Activated CD4-positive, alpha-beta memory T cell treated with anti-CD3 and anti-CD28 coated beads for 36 hours (primary cell): Measurements from ENCODE around the gene HYAL3. TPM values are rescaled to one million over a fixed set of nuclear protein-coding genes. Genes with fewer than 3 reads are reported as not detected.
"Not testable (repeated sequence)": the region's sequence is repeated elsewhere in the genome, so short reads cannot be mapped to it uniquely, and the experiment has no call there.

Experiments used
- CTCF ChIA-PET: fragments of 350-600 bp; sonication (Branson Sonifier 250); formaldehyde crosslinking; loops from one replicate; lab custom pipeline; 2021; ENCODE audit warnings: antibody characterized with exemption, inconsistent platforms; lab: Charles Lee
- POLR2A ChIA-PET: fragments of 350-600 bp; sonication (Branson Sonifier 250); formaldehyde crosslinking; loops from one replicate; lab custom pipeline; 2021; ENCODE audit warnings: antibody characterized with exemption; lab: Charles Lee
- DNase-seq: peaks from one replicate; pipeline ENCODE4 v3.0.0-alpha.2; 2020
- H3K27ac Mint-ChIP-seq: one replicate; pipeline ENCODE4 v1.8.0; 2021; ENCODE audit warnings: mixed read lengths
- H3K27me3 Mint-ChIP-seq: one replicate; pipeline ENCODE4 v1.8.0; 2021; ENCODE audit warnings: mixed read lengths
- H3K36me3 Mint-ChIP-seq: one replicate; pipeline ENCODE4 v1.8.0; 2021; ENCODE audit warnings: mixed read lengths
- H3K4me1 Mint-ChIP-seq: one replicate; pipeline ENCODE4 v1.8.0; 2021; ENCODE audit warnings: low read depth, mixed read lengths
- H3K4me3 Mint-ChIP-seq: one replicate; pipeline ENCODE4 v1.8.0; 2021; ENCODE audit warnings: mild to moderate bottlenecking, mixed read lengths
- H3K9me3 Mint-ChIP-seq: one replicate; pipeline ENCODE4 v1.8.0; 2021; ENCODE audit warnings: mixed read lengths
- intact Hi-C: fragments of 100-400 bp; cut with micrococcal nuclease; formaldehyde crosslinking; loops from one replicate; pipeline ENCODE4 v1.15.1; 2023
- total RNA-seq, 2 experiments: library from RNA; stranded (reverse); gene quantifications; one replicate each; pipeline ENCODE4 v1.2.3, GENCODE V29; 2021

HYAL3 gene
- total RNA-seq, 2 experiments from 2014 or later: 2.5 to 4.0 TPM

DNA sequence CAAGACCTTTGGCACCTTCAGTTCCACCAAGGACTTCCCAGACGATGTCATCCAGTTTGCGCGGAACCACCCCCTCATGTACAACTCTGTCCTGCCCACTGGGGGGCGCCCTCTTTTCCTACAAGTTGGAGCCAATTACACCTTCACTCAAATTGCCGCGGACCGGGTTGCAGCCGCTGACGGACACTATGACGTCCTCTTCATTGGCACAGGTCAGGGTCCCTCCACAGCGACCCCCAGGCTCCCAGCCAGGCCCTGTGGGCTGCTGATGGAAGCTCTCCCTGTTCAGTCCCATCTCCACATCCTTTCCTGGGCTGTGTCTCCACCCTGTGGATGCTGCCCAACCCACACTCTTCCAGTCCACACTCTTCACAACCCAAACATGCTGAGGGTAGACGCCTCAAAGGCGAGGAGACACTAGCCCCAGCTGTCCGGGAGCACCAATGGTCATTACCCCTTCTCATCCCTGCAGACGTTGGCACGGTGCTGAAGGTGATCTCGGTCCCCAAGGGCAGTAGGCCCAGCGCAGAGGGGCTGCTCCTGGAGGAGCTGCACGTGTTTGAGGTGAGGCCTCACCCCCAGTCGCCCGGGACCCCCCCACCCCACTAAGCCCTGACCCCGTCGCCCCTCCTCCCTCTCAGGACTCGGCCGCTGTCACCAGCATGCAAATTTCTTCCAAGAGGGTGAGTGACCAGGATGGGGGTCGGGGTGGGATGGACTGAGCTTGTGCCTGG, 24.7 kb downstream of the HYAL3 start:
- no peaks in the 10 kb centered on the region for H3K36me3 Mint-ChIP-seq
- H3K27me3 Mint-ChIP-seq: peaks cover 27% of the 10 kb centered on the region
- CTCF ChIA-PET: interaction anchor here (0.6 to 5.0 kb wide), 18 partner anchors 9 to 154 kb away, joined by 3 to 45 read pairs (median 4); partner anchors contain the start of genes GNAI2, GNAT1, HYAL3 and NAA80
- intact Hi-C loops: loop anchor here (1.0 to 5.0 kb wide), 5 partner anchors 14 to 152 kb away; partner anchors contain the start of genes HYAL3, IFRD2 and NAA80
- peak; percentile 88 for DNase-seq
- H3K4me3 Mint-ChIP-seq: peak overlapping the region; percentile 44
- no peaks in the 10 kb centered on the region for H3K9me3 Mint-ChIP-seq
- H3K4me1 Mint-ChIP-seq: peaks cover 32% of the 10 kb centered on the region
- POLR2A ChIA-PET: no interaction called here
- no peak overlapping the region for H3K27ac Mint-ChIP-seq

DNA sequence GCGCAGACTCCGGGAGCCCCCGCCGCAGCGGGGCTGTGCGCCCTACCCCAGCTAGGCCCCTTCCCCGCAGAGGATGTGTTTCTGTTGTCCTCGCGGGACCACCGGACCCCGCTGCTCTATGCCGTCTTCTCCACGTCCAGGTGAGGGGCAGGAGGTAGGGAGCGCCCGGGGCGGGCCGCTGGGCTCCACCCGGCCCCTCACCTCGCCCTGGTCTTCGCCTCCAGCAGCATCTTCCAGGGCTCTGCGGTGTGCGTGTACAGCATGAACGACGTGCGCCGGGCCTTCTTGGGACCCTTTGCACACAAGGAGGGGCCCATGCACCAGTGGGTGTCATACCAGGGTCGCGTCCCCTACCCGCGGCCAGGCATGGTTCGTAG, 25.5 kb downstream of the HYAL3 start:
- POLR2A ChIA-PET: no interaction called here
- H3K36me3 Mint-ChIP-seq: no peaks in the 10 kb centered on the region
- no peaks in the 10 kb centered on the region for H3K9me3 Mint-ChIP-seq
- no peak overlapping the region for H3K27ac Mint-ChIP-seq
- CTCF ChIA-PET: interaction anchor here (1.2 to 5.0 kb wide), 3 partner anchors 38 to 79 kb away, joined by 4 to 45 read pairs (median 10); partner anchors contain the start of gene GNAI2
- no peak for DNase-seq
- no peak overlapping the region for H3K4me3 Mint-ChIP-seq
- H3K27me3 Mint-ChIP-seq: peaks cover 27% of the 10 kb centered on the region
- intact Hi-C loops: loop anchor here (1.0 to 5.0 kb wide), 8 partner anchors 13 to 151 kb away; partner anchors contain the start of genes HYAL3, IFRD2 and NAA80
- peaks cover 32% of the 10 kb centered on the region for H3K4me1 Mint-ChIP-seq

DNA sequence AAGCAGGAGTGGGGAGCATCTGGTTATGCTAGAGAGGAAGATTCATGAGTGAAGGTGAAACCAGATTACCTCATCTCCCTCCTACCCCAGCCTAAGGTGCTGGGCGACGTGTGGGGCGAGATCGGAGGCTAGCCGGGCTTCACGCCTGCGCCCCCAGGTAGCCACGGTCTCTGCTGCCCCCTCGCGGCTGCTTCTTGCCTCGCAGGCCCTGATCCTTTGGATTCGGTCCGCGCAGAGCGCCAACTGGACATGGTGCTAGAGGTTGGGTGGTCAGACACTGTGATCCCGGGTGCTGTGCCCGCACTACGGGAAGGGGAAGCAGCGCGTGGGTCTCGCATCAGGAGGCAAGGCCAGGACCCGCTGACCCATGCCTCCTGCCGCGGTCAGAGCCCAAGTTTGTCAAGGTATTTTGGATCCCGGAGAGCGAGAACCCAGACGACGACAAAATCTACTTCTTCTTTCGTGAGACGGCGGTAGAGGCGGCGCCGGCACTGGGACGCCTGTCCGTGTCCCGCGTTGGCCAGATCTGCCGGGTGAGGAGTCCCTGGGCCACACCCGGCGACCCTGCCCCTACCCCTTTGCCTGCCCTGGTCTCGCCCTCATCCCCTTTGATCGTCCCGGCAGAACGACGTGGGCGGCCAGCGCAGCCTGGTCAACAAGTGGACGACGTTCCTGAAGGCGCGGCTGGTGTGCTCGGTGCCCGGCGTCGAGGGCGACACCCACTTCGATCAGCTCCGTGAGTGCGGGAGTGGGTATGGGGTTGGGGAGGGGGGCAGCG, 26.1 kb downstream of the HYAL3 start:
- no peaks in the 10 kb centered on the region for H3K9me3 Mint-ChIP-seq
- DNase-seq: peak; percentile 94
- H3K4me3 Mint-ChIP-seq: peak overlapping the region; percentile 38
- intact Hi-C loops: loop anchor here (1.0 to 5.0 kb wide), 4 partner anchors 27 to 151 kb away; no protein-coding TSS in a partner anchor
- H3K4me1 Mint-ChIP-seq: peaks cover 32% of the 10 kb centered on the region
- H3K27ac Mint-ChIP-seq: no peak overlapping the region
- peaks cover 27% of the 10 kb centered on the region for H3K27me3 Mint-ChIP-seq
- POLR2A ChIA-PET: no interaction called here
- H3K36me3 Mint-ChIP-seq: no peaks in the 10 kb centered on the region
- CTCF ChIA-PET: interaction anchor here (0.7 to 5.0 kb wide), 6 partner anchors 38 to 86 kb away, joined by 3 to 45 read pairs (median 8); partner anchors contain the start of genes GNAI2 and GNAT1

DNA sequence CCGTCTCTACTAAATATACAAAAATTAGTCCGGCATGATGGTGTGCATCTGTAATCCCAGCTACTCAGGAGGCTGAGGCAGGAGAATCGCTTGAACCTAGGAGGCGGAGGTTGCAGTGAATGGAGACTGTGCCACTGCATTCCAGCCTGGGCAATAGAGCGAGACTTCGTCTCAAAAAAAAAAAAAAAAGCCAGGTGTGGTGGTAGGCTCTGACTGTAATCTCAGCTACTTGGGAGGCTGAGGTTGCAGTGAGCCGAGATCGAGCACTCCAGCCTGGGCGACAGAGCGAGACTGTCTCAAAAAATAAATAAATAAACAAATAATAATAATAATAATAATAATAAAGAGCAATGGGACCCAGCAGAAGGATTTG, 26.7 kb downstream of the HYAL3 start:
- H3K27ac Mint-ChIP-seq, H3K36me3 Mint-ChIP-seq, POLR2A ChIA-PET, H3K9me3 Mint-ChIP-seq, H3K4me3 Mint-ChIP-seq, DNase-seq: not testable (repeated sequence)
- intact Hi-C loops: loop anchor here (5.0 kb wide), 1 partner anchor 150 kb away; no protein-coding TSS in a partner anchor
- Mint-ChIP-seq H3K27me3 (peaks cover 27% of the 10 kb centered on the region), H3K4me1 (peaks cover 32% of the 10 kb centered on the region)
- CTCF ChIA-PET: interaction anchor here (0.6 to 5.0 kb wide), 13 partner anchors 12 to 165 kb away, joined by 3 to 45 read pairs (median 3); partner anchors contain the start of genes GNAT1 and IFRD2

DNA sequence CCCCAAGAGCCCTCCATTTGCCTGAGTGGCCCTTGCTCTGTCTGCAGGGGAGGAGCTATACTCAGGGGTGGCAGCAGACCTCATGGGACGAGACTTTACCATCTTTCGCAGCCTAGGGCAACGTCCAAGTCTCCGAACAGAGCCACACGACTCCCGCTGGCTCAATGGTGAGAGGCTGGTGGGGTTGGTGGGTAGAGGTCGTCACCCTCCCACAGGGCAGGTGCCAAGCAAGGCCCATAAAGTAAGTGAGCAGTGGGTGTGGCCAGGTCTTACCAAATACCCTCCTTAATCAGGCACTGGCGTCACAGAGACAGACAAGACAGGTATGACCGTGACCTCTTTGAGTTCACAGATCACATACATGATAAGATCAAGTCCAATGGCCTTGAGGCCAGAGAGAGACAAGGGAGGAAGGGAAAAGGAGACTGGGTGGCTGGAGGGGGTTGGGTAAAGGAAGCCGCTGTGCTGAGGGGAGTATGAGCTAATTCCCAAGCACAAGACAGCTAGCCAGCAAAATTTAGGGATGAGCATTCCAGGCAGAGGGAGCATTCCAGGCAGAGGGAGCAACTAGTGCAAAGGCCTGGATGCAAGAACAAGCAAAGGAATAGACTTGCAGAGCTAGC, 27.8 kb downstream of the HYAL3 start:
- no peak overlapping the region for H3K4me3 Mint-ChIP-seq
- no peaks in the 10 kb centered on the region for H3K36me3 Mint-ChIP-seq
- intact Hi-C loops: loop anchor here (5.0 kb wide), 1 partner anchor 149 kb away; no protein-coding TSS in a partner anchor
- no peak overlapping the region for H3K27ac Mint-ChIP-seq
- CTCF ChIA-PET: interaction anchor here (0.6 to 5.0 kb wide), 9 partner anchors 11 to 78 kb away, joined by 3 to 45 read pairs (median 4); partner anchors contain the start of genes GNAT1 and IFRD2
- H3K9me3 Mint-ChIP-seq: no peaks in the 10 kb centered on the region
- no peak for DNase-seq
- POLR2A ChIA-PET: interaction anchor here (0.9 kb wide), 1 partner anchor 13 kb away, joined by 3 read pairs; no protein-coding TSS in a partner anchor
- peaks cover 27% of the 10 kb centered on the region for H3K27me3 Mint-ChIP-seq
- H3K4me1 Mint-ChIP-seq: peaks cover 32% of the 10 kb centered on the region

DNA sequence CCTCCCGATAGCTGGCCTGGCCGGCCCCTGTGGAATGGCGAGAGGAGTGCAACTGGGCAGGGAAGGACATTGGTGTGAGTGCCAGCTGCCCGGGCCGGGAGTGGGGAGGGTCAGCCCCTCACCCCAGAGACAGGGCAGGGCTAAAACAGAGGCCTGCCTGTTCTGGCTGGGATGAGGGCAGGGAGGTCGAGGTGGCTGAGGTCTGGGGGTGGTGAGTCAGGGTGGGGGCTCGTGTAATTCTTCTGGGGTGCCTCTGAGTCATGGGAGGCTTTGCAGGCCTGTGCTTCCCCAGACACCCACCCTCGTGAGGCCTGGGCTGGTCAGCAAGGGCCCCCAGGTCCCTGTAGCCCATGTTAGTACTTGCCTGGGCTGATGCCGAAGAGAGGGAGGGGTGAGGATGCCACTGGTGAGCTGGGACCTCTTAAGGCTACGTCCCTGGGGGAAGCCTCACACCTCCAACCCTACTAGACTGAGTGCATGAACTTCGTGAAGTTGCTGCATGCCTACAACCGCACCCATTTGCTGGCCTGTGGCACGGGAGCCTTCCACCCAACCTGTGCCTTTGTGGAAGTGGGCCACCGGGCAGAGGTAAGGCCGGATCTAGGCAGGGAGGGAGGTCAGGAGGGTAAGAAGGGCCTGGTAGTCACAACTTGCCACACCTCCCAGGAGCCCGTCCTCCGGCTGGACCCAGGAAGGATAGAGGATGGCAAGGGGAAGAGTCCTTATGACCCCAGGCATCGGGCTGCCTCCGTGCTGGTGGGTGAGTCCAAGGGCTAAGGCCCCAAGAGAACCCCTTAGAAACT, 28.6 kb downstream of the HYAL3 start:
- H3K4me1 Mint-ChIP-seq: peaks cover 27% of the 10 kb centered on the region
- DNase-seq: no peak
- no peak overlapping the region for H3K4me3 Mint-ChIP-seq
- no peaks in the 10 kb centered on the region for H3K9me3 Mint-ChIP-seq
- intact Hi-C loops: loop anchor here (5.0 kb wide), 1 partner anchor 148 kb away; no protein-coding TSS in a partner anchor
- no peaks in the 10 kb centered on the region for H3K36me3 Mint-ChIP-seq
- ChIA-PET POLR2A (interaction anchor here (0.9 kb wide), 1 partner anchor 13 kb away, joined by 3 read pairs; no protein-coding TSS in a partner anchor), CTCF (interaction anchor here (0.6 to 5.0 kb wide), 4 partner anchors 10 to 78 kb away, joined by 3 to 45 read pairs (median 25); partner anchors contain the start of gene GNAT1)
- peaks cover 22% of the 10 kb centered on the region for H3K27me3 Mint-ChIP-seq
- H3K27ac Mint-ChIP-seq: no peak overlapping the region

DNA sequence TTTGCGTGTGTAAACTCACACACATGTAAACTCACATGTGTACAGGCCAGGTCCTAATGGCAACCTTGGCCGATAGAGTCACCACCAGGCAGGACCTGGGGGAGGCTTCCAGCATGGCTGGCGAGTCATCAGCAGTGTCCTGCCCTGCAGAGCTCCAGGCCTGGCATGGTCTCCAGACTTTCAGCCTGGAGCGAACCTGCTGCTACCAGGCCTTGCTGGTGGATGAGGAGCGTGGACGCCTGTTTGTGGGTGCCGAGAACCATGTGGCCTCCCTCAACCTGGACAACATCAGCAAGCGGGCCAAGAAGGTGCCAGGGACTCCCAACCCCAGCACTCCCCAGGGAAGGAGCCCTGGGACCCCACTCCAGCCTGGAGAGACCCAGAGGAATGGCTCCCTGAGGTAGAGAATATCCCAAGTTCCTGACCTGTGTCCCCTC, 29.2 kb downstream of the HYAL3 start:
- H3K27ac Mint-ChIP-seq: no peak overlapping the region
- CTCF ChIA-PET: interaction anchor here (1.0 to 4.3 kb wide), 2 partner anchors 24 to 77 kb away, joined by 5 to 45 read pairs; partner anchors contain the start of gene GNAT1
- peaks cover 21% of the 10 kb centered on the region for H3K4me1 Mint-ChIP-seq
- H3K36me3 Mint-ChIP-seq: no peaks in the 10 kb centered on the region
- no peak for DNase-seq
- POLR2A ChIA-PET: no interaction called here
- intact Hi-C loops: loop anchor here (5.0 kb wide), 1 partner anchor 148 kb away; no protein-coding TSS in a partner anchor
- H3K4me3 Mint-ChIP-seq: no peak overlapping the region
- H3K9me3 Mint-ChIP-seq: no peaks in the 10 kb centered on the region
- peaks cover 16% of the 10 kb centered on the region for H3K27me3 Mint-ChIP-seq

DNA sequence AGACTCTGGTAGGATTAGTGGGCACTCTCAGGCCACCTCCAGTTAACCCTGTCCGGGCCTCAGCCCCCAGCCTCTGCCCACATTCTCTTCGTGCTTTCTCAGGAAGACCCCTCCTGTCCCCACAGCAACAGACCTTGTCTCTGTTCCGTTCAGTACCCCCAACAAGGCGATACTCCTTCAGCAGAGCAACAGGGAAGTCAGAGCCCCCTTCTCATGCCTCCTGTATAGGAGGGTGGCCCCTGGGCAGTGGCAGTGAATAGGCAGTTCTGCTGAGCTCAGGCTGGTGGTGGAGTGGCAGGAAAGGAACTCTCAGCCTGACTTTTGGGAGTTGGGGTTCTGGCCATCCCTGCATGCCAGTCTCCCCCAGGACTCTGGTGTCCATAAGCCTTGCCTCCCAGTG, 29.7 kb downstream of the HYAL3 start:
- Mint-ChIP-seq H3K4me3 (no peak overlapping the region), H3K27me3 (peaks cover 12% of the 10 kb centered on the region), H3K27ac (no peak overlapping the region), H3K4me1 (peaks cover 18% of the 10 kb centered on the region), H3K36me3 (no peaks in the 10 kb centered on the region), H3K9me3 (no peaks in the 10 kb centered on the region)
- intact Hi-C loops: no loop called here
- ChIA-PET CTCF (interaction anchor here (1.0 to 4.3 kb wide), 2 partner anchors 23 to 77 kb away, joined by 5 to 45 read pairs; partner anchors contain the start of gene GNAT1), POLR2A (no interaction called here)
- DNase-seq: no peak

DNA sequence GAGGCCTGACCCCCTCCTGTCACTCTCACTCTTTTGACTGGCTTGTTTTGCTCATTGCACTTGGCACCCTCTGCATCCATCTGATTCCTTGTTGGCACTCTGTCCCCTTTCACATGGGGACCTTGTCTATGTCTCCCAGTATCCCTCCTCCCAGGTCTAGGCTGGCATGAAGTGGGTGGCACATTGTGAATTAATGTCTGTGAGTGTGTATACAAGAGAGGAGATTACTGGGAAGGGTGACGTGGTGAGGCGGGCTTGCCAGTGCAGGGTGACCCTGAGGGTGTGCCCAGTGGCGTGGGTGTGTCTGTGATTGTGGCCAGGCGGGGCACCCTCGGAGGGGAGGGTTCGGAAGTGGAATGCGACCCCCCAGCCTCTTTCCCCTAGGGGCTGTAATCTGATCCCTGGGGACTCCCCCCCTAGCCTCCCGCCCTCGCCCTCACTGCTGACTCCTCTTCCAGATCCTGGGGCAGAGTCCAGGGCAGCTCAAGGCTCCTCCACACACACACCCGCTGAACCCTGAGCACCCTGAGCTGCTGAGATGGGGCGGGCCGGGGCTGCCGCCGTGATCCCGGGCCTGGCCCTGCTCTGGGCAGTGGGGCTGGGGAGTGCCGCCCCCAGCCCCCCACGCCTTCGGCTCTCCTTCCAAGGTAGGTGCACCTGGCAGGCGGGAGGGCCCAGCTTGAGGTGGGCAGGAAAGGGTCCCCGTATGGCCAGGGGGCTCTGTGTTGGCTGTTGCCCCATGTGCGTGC, 30.3 kb downstream of the HYAL3 start, which contains the start of gene SEMA3B:
Gene SEMA3B, plus strand, starts transcription at position 445 of the 749 bp plus-strand sequence. Its CDS starts 94 bp downstream, at position 539.
- ChIA-PET CTCF (interaction anchor here (1.0 to 4.3 kb wide), 3 partner anchors 22 to 76 kb away, joined by 5 to 45 read pairs (median 8); partner anchors contain the start of gene GNAT1), POLR2A (no interaction called here)
- Mint-ChIP-seq H3K27me3 (peaks cover 6% of the 10 kb centered on the region), H3K4me3 (no peak within 1 kb of the TSS), H3K9me3 (no peaks in the 10 kb centered on the region), H3K4me1 (peaks cover 12% of the 10 kb centered on the region), H3K27ac (no peak within 1 kb of the TSS), H3K36me3 (no peaks in the 10 kb centered on the region)
- intact Hi-C loops: no loop called here
- DNase-seq: no peak

DNA sequence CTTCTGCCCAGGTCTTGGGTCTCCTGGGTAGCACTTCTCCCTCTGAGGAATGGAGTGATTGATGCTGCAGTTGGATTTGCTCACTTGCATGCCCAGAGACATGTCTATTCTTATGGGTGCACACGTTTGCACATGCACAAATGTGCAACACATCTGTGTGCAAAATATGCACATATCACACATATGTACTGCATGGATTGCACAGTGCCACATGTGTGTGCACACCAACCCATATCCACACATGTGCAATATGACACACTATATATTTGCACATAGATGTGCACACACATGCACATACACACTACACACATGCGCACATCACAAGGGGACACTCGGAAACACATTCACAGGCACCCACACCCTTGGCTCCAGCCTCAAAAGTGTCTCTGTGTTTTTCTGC, 30.9 kb downstream of the HYAL3 start:
- no peak overlapping the region for H3K27ac Mint-ChIP-seq
- H3K4me1 Mint-ChIP-seq: peaks cover 10% of the 10 kb centered on the region
- ChIA-PET POLR2A (no interaction called here), CTCF (interaction anchor here (1.7 kb wide), 1 partner anchor 21 kb away, joined by 8 read pairs; no protein-coding TSS in a partner anchor)
- intact Hi-C loops: no loop called here
- no peaks in the 10 kb centered on the region for H3K36me3 Mint-ChIP-seq
- H3K9me3 Mint-ChIP-seq: no peaks in the 10 kb centered on the region
- no peak overlapping the region for H3K4me3 Mint-ChIP-seq
- H3K27me3 Mint-ChIP-seq: peaks cover 5% of the 10 kb centered on the region
- no peak for DNase-seq
